K562 treated with DMSO at 1 percent for 24 hours (cell line): ENCODE measurements around the gene ACADVL. TPM values are rescaled to one million over a fixed set of nuclear protein-coding genes. Genes with fewer than 3 reads are reported as not detected.

Source experiments
- total RNA-seq: library from RNA; unstranded; fragments of 300-600 nt; gene quantifications from 2 replicates; pipeline ENCODE4 v1.2.3, GENCODE V29; 2022; ENCODE audit warnings: low read depth; ENCODE audit not compliant: insufficient read depth

Gene ACADVL
- 252 and 266 TPM in 2 replicates for total RNA-seq

DNA sequence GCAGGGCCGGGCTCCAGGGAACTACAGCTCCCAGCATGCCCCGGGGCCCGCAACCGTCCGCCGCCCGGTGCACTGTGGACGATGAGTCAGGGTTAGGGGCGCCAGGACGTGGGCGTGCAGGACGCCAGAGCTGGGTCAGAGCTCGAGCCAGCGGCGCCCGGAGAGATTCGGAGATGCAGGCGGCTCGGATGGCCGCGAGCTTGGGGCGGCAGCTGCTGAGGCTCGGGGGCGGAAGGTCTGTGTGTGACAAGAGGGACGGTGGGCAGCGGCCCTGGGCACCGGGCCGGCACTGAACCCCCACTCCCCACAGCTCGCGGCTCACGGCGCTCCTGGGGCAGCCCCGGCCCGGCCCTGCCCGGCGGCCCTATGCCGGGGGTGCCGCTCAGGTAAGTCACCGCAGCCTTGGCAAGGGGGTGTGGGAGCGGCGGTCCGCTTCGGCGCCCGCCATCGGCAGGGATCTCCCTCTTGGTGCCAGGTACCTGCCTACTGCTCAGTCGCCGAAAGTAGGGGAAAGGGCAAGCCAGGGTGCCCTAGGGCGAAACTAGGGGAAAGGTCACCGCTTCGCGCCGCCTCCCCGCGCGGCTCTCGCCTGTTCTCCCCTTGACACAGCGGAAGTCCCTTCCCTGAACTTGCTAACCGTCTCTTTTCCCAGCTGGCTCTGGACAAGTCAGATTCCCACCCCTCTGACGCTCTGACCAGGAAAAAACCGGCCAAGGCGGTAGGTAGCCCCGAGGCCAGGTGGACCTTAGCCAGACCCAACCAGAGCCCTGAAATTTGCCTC is at the start of gene ACADVL, which contains the start of gene DLG4:
Gene ACADVL (plus strand): TSS at position 127 of the 781 bp plus-strand sequence. CDS start 47 bp downstream, at position 174.
Gene DLG4 (minus strand): TSS at position 25 of the 781 bp plus-strand sequence.

DNA sequence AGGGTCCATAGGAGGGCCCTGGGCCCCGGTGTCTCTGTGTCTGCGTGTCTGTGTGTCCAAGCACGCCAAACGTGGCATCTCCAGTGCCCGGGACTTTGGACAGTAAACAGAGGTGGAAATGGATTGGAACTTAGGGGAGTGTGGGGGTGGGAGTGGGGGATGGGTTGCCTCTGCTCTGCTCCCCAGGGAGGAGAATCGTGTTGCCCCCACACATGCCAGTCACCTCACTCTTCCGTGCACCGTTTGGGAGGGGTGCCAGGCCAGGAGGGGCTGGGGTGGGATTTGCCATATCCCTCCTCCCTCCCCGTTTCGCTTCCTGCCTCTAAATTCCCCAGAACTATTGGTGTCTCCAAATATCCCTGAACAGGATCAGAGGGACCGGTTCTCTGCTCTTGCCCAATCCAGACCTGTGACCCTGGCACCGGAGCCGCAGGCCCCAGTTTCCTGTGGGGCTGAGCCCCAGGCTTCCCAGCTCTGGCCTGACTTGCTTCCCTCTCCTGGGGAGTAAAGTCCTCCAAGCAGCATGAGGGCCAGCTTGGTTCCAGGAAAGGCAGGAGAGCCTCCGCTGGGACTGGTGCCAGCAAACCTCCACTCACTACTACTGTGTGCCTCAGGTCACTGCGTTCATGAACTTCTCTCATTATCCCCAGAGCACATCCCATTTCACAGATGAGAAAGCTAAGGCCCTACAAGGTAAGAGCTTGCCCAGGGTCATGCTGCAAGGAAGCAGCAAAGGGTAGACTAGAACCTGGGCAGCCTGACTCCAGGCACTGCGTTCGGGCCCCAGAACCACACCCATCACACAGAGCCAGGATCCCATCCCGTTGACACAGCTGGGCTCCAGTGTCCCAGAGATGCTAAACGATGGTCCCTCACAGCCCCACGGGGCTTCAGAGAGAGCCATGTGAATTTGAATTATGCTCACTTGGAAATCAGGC is 40.2 kb upstream of the ACADVL start, which contains the start of gene ASGR1:
Gene ASGR1 (minus strand): TSS at position 54 of the 938 bp plus-strand sequence. CDS start 807 bp downstream, outside the sequence.

GRCh38 chr17:7234083-7234951 is 14.6 kb downstream of the ACADVL start, which contains the start of gene DVL2:
Gene DVL2 (minus strand): TSS chr17:7234517. CDS start chr17:7234262, 255 bp downstream.

GRCh38 chr17:7239091-7240027 is 19.6 kb downstream of the ACADVL start, which contains the start of gene PHF23:
Gene PHF23 (minus strand): TSS chr17:7239457. CDS start chr17:7239279, 178 bp downstream.

DNA sequence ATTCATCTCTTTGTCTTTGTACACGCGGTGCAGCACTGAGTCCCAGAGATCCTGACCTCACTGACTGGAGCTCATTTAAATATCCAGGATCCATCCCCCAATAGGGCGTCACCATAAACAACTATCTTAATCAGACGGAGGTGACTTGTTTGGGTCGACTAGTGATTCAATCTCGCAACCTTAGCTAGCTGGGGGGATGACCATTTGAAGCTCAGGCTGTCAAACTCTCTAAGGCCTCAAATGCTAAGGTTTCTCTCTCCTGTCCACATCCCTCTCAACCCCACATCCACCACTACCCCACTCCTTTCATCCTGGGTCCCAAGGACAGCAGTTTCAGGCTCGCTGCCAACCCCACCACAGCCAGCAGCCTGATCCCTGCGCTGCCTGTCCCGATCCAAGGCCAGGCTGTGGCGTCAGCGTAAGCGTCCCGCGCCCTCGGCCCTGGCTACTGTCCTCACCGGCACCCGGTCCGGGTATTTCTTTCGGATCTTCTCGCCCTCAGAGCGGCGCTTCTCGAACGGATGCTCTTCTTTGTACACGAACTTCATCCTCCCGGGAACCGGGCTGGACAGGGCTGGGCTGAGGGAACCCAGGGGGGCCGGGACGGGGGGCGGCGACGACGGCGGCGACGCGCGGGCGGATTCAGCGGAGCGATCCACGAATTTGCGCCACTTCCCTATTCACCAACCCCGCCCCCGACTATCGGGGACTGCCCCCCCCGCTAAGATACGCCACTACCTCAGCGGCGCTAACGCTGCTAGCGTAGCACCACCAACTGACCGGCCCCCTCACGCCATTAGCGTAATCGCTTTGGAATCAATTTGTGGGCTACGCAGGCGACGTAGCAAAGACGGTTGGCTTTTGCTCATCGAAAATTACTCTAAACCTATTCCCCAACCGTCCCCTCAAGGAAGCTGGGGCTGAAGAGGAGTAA is 22.3 kb downstream of the ACADVL start, which contains the start of gene GABARAP:
Gene GABARAP (minus strand): TSS at position 667 of the 934 bp plus-strand sequence. CDS start 119 bp downstream, at position 548.

GRCh38 chr17:7251661-7252175 is 32.0 kb downstream of the ACADVL start, which contains the start of gene CTDNEP1:
Gene CTDNEP1 (minus strand): TSS chr17:7251734. CDS start chr17:7251296, 438 bp downstream.

DNA sequence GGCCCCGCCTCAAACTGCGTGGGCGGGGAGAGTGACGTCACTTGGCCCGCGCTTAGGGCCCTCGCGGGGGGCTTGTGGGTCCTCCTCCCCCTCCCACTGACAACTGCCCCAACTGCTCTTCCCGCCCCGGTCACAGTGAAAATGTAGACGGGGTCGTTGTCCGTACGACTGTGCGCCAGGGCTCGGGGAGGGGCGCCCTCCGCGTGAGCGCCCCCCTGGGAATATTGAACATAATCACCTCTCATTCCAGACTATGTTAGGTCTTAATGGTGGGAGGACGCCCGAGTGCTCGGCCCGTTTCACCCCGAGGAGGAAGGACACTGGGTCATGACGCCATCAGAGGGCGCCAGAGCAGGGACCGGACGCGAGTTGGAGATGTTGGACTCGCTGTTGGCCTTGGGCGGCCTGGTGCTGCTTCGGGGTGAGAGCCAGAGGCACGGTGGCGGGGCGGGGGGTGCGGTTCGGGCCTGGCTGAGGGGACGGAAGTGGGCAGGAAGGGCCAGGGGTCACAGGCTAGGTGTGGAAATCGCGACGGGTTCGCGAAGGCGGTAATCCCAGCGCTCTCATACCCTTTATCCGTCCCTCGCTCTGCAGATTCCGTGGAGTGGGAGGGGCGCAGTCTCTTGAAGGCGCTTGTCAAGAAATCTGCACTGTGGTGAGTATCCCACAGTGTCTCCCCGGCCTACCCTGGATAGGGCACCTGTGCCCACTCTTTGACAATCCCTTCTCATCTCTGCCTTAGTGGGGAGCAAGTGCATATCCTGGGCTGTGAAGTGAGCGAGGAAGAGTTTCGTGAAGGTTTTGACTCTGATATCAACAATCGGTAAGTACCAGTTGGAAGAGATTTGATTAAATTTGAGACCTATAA is 32.7 kb downstream of the ACADVL start, which contains the start of gene ELP5:
Gene ELP5 (plus strand): TSS at position 40 of the 868 bp plus-strand sequence. CDS start 336 bp downstream, at position 376.

GRCh38 chr17:7262192-7262934 is 42.6 kb downstream of the ACADVL start, which contains the start of gene CLDN7:
Gene CLDN7 (minus strand): TSS chr17:7262478. CDS start chr17:7262043, 435 bp downstream.

Other genes starting within 250 kb of the ACADVL start
- gene ALOX12, start 223.9 kb upstream of the ACADVL start, total RNA-seq = 0.52 and 0.79 TPM in 2 replicates
- 291 and 322 TPM in 2 replicates for gene RNASEK, start 207.3 kb upstream of the ACADVL start, total RNA-seq
- 1.2 TPM in 2 replicates for gene BCL6B, start 196.9 kb upstream of the ACADVL start, total RNA-seq
- 9.1 and 11.3 TPM in 2 replicates for gene SLC16A13, start 183.9 kb upstream of the ACADVL start, total RNA-seq
- 0.32 TPM in 1 of 2 replicates, not detected in the other for gene SLC16A11, start 175.8 kb upstream of the ACADVL start, total RNA-seq
- not detected in 2 replicates for gene CLEC10A, start 139.7 kb upstream of the ACADVL start, total RNA-seq
- gene ASGR2, start 105.1 kb upstream of the ACADVL start, total RNA-seq = not detected in 2 replicates
- gene ASGR1, start 40.6 kb upstream of the ACADVL start, total RNA-seq = 1.4 and 2.5 TPM in 2 replicates
- 3.2 and 3.6 TPM in 2 replicates for gene DLG4, start 102 bp upstream of the ACADVL start, total RNA-seq
- 55.4 and 59.5 TPM in 2 replicates for gene DVL2, start 14.6 kb downstream of the ACADVL start, total RNA-seq
- 26.9 and 30.4 TPM in 2 replicates for gene PHF23, start 19.5 kb downstream of the ACADVL start, total RNA-seq
- gene GABARAP, start 22.5 kb downstream of the ACADVL start, total RNA-seq = 267 and 288 TPM in 2 replicates
- 70.4 and 74.9 TPM in 2 replicates for gene CTDNEP1, start 31.8 kb downstream of the ACADVL start, total RNA-seq
- 54.3 and 56.3 TPM in 2 replicates for gene ELP5, start 32.3 kb downstream of the ACADVL start, total RNA-seq
- 19.6 and 20.2 TPM in 2 replicates for gene CLDN7, start 42.5 kb downstream of the ACADVL start, total RNA-seq
- gene SLC2A4, start 61.8 kb downstream of the ACADVL start, total RNA-seq = 0.39 and 0.63 TPM in 2 replicates
- not detected in 2 replicates for gene YBX2, start 74.7 kb downstream of the ACADVL start, total RNA-seq
- gene EIF5A, start 87.7 kb downstream of the ACADVL start, total RNA-seq = 333 and 343 TPM in 2 replicates
- 64.3 and 71.2 TPM in 2 replicates for gene GPS2, start 95.4 kb downstream of the ACADVL start, total RNA-seq
- 15.7 and 18.8 TPM in 2 replicates for gene NEURL4, start 109.4 kb downstream of the ACADVL start, total RNA-seq
- gene ACAP1, start 116.6 kb downstream of the ACADVL start, total RNA-seq = 2.6 and 6.1 TPM in 2 replicates
- 7.3 and 8.6 TPM in 2 replicates for gene KCTD11, start 132.2 kb downstream of the ACADVL start, total RNA-seq
- not detected in 2 replicates for gene TMEM95, start 135.2 kb downstream of the ACADVL start, total RNA-seq
- gene TNK1, start 161.2 kb downstream of the ACADVL start, total RNA-seq = 7.3 and 8.8 TPM in 2 replicates
- gene PLSCR3, start 174.6 kb downstream of the ACADVL start, total RNA-seq = 11.9 and 13.9 TPM in 2 replicates
- gene TMEM256, start 184.2 kb downstream of the ACADVL start, total RNA-seq = 67.8 and 69.3 TPM in 2 replicates
- 14.2 and 14.9 TPM in 2 replicates for gene NLGN2, start 187.9 kb downstream of the ACADVL start, total RNA-seq
- gene SPEM1, start 200.4 kb downstream of the ACADVL start, total RNA-seq = not detected in 2 replicates
- not detected in 2 replicates for gene SPEM2, start 205.7 kb downstream of the ACADVL start, total RNA-seq
- gene SPEM3, start 208.9 kb downstream of the ACADVL start, total RNA-seq = not detected in 2 replicates
- 14.7 and 16.9 TPM in 2 replicates for gene TMEM102, start 215.5 kb downstream of the ACADVL start, total RNA-seq
- 6.3 and 7.5 TPM in 2 replicates for gene FGF11, start 219.6 kb downstream of the ACADVL start, total RNA-seq
- 12.6 and 14.0 TPM in 2 replicates for gene CHRNB1, start 225.1 kb downstream of the ACADVL start, total RNA-seq